ENCODE measurements around the gene CRABP2.

CRABP2 gene

DNA sequence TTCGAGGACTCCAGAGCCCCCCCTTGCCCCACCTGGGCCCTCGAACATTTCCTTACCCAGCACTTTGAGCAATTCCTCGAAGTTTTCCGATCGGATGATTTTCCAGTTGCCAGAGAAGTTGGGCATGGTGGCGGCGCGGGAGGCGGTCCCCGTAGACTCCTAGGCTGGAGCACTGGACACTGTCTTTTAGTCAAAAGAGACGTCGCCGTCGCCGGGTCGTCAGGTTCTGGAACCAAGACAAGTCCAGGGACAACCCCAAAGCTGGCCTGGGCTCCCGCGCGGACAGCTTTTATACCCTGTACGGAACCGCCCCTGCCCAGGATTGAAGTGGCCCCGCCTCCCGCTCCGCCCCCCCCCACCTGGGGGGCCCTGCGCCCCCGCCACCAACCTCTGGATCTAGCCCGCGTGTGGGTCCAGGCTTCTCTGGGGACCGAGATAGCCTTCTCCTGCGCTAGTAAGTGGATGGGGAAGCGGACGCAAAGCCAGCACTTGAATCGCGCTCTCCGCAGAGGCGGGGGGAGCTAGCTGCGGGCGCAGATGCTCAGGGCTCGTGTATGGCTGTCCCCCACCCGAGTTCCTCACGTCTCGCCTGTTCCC lies at the start of gene CRABP2:
Gene CRABP2, minus strand, starts transcription at position 263 of the 597 bp plus-strand sequence. Its CDS starts 137 bp downstream, at position 126.
- H3K27ac ChIP-seq, result peak within 1 kb of the TSS; percentile 45 to 91 (median 80)
- peak within 1 kb of the TSS; percentile 29 to 50 (median 40) for H3K4me3 ChIP-seq

DNA sequence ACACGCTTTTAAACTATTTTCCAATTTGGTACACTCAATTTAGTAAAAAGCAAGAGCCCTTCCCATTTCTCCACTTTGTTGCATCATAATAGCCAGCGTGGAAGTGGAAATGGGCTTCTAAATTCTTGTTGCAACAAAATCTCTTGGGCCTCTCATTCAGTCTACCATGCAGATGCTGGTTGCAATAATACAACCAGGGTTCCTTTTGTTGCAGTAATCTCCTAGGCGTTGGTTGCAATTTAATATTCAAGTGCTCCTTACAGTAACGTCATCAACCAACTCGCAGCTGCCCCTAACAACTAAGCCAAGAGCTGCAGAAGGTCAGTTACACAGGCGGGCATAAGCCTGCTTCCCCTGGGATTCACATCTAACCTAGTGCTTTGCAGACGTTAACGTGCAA lies 48.8 kb upstream of the CRABP2 start:
- H3K27ac ChIP-seq, result no peak overlapping the region

DNA sequence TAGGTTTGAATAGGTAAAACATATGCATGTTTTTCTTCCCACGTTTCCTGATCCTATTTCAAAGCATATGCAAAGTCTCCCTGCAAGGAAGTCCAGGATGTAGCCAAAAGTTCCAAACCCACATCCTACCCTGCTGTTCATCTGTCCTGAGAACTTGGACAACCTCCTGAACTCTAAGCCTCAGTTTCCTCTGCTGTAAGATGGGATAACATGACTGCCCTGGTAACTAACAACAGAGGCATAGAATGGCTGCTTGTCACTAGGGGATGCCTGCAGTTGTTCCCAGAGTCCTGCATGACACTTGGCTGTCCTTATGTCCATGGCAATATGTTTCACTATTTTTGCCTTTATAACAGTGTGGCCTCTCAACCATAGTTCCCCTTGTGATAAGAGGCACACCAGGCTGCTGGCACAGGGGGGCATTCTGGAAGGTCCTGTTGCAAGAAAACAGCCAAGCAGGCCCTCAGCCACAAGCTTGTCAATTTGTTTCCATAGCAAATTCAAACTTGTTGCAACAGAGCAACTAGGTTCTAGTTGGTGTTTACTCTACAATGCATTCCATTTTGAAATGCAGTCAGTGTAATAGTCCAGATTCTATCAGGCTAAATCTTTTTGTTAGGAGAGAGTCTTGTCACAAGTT lies 47.6 kb upstream of the CRABP2 start:
- Histone ChIP-seq H3K27ac (peak overlapping the region in 13 of 21 experiments; percentile 97 to 100 (median 99)), H3K4me3 (peak overlapping the region in 3 of 7 experiments; percentile 66 to 94 (median 83))

More for the DNA sequence above, 48.8 kb upstream of the CRABP2 start:
- no peak overlapping the region for H3K4me3 ChIP-seq

DNA sequence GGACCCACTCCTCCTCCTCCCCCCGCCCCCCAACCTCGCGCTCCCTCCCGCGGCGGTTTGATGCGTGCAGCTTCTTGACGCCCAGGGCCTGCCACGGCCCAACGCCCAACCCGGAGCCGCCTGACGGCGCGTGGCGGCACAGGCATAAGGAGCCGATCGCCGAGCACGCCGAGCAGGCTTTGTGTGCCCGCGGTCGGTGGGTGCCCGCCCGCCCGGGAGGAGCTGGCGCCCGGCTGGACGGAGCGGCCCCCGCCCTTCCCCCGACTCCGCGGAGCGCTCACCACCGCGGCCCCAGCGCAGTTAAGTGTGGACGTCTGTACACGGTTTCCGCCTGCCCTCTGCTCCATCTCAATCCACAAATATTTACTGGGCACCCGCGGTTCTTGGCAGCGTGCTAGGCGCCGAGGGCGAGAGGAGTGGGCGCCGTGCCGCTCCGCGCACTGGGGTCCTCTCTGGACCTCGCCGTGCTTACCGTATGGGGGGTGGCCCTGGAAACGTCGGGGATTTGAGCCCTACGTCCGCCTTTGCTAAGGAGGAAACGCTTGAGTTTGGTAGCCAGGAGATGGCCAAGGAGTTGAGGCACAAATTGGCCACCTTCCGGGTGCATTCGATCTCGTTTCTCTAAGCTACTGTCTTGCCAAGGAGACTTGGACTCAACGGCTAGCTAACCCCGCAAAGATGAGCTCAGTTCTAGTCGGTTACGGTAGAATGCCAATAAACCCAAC lies 46.5 kb upstream of the CRABP2 start:
- Histone ChIP-seq H3K27ac (peak overlapping the region; percentile 78 to 100 (median 99)), H3K4me3 (peak overlapping the region; percentile 56 to 99 (median 92))

DNA sequence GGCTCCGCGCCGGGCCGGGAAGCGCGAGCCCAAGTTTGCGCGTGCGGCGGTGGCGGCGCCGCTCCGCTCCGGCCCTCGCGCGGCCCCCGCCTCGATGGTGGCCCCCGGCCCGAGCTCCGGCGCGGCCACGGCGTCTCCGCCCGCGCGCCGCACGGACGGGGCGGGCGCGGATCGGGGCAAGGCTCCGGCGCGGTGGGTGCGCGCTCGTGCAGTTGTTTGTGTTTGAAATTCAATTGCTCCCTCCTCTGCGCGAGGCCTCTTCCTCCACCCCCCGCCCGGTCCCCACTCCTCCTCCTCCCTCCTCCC lies 46.0 kb upstream of the CRABP2 start, which contains the start of gene HDGF:
Gene HDGF, minus strand, starts transcription at position 225 of the 306 bp plus-strand sequence. CDS start 246 bp downstream, outside the sequence.
- peak within 1 kb of the TSS; percentile 56 to 99 (median 92) for H3K4me3 ChIP-seq
- peak within 1 kb of the TSS; percentile 83 to 100 (median 99) for H3K27ac ChIP-seq

DNA sequence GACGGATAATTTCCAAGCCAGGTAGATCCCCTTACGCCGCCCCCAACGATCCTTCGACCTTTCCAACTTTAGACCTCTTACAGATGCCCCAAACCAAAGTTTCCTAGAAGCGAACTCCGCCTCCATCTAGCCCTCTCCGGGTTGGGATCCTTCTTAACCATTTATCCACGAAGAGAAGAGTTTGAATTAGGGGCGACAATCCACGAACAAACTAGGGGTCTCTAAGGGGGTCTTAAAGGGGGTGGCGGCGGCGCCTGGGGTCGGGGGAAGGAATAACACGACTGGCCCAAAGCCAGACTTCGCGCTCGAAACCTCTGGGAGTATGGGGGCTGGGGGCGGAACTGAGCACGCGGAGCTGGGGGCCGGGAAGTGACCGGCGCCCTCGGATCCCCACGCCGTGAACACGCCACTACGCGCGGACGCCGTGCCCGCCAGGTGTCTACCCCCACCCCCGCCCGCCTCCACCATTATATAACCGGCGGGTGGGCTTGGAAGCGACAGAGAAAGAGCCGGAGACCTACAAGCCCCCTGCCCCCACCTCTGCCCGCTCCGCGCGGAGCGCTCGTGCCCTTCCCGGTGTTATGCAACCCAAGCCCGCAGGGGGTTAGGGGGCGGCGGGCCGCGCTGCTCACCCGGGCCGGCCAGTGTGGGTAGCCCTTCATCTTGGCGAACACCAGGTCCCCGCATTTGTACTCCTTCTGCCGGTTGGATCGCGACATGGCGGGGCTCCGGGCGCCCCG lies 45.5 kb upstream of the CRABP2 start:
- Histone ChIP-seq H3K4me3 (peak overlapping the region; percentile 56 to 99 (median 92)), H3K27ac (peak overlapping the region; percentile 83 to 100 (median 99))

DNA sequence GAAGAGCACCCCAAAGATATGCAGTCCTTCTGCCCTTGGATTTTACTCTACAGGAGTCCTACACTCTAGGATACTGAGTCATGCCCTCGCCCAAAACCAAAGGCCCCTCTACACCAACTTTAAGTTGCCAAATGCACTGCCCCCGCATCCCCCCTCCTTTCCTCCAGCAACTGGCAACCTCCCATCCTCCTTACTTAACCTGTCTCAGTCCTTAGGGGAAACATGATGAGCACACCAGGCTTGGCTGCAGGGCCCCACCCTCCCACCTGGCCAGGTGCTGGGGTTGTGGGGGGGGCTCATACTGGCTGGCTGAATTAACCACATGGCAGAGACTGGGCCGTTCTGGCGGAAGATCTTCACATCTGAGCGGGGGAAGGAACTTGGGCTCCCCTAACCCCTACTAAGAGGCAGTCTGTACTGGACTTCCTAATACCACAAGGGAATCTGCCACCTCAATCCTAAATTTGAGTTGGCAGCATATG lies 44.8 kb upstream of the CRABP2 start:
- Histone ChIP-seq H3K27ac (peak overlapping the region; percentile 83 to 100 (median 99)), H3K4me3 (peak overlapping the region; percentile 56 to 99 (median 92))

DNA sequence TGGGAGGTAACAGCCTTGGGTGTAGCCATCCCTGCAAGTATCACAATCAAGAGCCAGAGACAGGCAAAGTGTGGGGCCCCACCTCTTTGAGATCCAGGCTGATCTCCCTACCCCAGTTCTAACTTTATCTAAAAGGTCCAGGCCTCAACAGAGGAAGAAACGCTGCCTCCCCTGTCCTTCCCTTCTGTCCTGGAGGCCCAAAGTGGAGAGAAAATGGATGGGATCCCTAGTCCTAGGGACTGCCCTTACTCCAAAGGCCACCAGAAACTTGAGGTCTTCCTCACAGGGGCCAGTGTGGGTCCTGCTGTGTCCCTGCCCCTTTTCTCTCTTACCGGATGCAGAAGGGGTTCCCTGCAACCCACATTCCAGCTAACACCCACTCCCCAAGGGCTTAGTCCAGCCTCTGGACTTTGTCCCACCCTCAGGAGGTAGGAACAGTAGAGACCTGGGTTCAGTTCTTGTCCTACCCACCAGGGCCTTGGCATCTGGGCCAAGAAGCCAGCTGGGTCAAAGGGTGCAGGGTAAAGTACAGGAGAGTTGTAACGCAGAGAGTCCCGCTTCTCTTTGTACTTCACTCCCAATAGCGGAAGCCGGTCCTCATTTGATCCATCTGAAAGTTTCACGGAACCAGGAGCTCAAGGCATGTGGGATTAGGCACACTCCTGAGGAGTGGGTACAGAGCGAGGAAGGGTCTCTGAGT lies 44.2 kb upstream of the CRABP2 start:
- Histone ChIP-seq H3K4me3 (peak overlapping the region; percentile 56 to 99 (median 92)), H3K27ac (peak overlapping the region; percentile 83 to 100 (median 99))

DNA sequence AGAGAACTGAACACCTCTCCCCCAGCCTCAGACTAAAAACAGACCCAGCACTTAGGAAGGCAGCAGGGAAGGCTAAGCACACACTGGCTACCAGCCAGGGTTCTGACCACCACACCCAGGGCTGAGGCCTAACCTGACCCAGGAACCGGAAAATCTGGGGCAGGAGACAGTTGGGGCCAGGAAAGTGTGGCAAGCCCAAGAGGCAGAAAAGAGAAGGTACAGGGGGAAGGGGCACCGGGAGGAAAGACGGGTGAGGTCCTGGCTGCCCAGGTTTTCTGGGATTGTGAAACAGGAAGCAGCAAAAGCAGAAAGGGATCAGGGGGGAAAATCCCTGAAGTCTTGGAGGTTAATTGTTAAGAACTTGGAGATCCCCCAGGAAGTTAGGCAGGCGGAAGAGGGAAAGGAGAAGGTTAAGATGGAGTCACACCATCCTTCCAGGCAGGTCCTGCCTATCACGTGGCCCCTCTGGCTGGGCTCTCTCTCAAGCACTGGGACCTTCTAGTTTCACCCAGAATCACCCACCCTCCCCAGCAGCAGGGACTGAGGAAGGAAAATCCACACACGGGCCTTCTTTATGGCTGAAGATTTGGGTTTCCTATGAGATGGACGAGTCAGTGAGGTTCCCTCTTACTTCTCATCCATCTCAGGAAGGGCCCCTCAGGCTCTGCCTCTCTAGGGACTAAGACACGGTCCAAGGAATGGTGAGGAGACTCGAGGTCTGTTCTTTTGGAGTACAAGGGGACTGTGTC lies 43.5 kb upstream of the CRABP2 start:
- H3K4me3 ChIP-seq, result peak overlapping the region; percentile 56 to 99 (median 92)
- peak overlapping the region; percentile 83 to 100 (median 99) for H3K27ac ChIP-seq

DNA sequence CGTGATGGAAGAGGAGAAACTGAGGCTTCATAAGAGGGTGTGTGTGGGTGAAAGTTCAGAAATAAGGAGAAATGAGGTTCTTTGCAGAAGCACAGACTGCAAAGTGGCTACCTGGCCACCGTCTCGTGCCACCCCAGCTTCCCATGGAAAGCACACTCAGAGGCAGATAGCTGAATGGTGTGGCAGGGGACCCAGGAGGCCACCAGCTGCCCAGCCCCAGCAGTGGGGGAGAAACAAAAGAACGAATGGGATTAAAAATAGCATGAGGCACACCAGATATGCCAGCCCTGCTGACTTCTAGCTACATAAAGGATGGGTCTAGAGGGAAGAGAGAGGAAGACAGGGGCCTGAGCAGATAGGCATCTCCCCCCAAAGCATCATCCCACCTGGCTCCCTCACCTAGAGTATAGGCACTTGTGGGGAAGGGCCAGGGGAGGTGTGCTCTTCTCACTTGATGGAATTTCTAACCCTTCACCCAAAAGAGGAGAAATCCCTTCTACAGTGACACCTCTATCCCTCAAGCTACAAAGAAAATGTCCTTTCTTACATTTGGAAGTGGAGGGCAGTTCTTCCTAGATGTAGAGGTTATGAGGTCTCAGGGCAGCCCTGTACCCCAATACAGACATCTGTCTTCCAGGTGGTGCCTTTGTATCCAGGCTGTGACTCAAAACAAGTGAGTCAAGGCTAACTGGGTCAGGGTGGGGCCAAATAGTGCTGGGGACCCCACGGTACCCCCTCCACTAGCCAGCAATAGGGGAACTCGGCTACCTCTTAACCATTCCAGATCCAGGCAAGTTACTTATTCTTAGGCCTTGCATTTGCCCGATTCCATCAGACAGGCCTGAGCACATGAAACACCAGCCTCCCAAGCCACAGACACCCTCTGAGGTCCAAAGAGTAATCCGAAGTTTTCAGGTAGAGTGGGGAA lies 42.6 kb upstream of the CRABP2 start:
- H3K4me3 ChIP-seq, result peak overlapping the region; percentile 22 to 99 (median 92)
- peak overlapping the region; percentile 83 to 100 (median 99) for H3K27ac ChIP-seq

DNA sequence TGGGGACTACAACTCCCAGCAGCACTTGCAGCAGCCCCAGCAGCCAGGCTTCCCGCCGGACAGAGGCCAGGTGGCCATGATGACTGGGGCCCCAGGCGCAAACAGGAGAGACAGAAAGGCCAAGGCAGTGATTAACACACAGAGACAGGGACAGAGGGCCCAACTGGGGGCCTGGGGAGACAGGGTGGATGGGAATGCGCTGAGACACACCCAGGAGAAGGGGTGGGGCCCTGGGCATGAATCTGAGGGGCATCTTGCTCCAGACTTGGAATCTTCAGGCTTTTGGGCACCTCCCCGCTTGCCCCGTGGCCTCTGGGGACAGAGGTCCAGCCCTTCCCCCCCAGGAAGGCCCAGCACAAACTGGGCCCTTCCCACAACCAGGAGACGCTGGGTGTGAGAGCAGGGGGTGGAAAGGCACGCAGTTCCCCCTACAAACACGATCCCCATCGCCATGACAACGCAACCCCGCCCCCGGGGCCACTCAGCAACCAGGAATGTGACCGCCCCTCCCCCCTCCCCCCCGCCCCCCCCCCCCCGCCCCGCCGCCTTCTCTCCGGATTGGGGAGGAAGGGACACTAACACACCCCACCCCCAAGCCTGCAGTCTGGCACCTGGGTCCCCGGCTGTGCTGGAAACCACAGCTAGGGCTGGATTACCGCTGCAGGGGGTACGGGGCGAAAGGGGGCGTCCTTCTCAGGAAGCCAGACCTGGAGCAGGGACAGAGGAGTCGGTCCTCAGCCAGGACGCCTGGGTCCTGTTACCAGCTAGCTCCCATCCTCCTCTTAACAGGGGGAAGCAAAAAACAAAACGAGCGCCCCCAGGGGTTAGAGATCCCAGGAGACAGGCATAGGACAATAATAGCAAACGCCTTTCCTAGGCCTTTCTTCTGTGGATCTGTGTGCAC lies 41.6 kb upstream of the CRABP2 start:
- H3K4me3 ChIP-seq, result peak overlapping the region; percentile 22 to 97 (median 66)
- H3K27ac ChIP-seq, result peak overlapping the region; percentile 79 to 100 (median 99)

DNA sequence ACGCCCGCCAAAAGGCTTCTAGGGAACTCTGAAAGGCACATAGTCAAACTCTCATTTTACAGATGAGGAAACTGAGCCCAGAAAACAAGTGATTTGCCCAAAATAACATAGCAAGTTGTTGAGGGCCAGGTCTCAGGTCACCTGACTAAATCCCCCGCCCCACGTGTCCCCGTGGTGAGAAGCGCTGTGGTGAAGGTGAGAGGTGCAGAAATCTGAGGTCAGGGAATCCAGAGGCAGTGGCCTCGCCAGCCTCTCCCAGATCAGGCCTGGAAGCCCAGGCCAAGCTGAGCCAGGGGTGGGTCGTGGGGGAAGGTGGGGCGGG lies 41.0 kb upstream of the CRABP2 start:
- Histone ChIP-seq H3K4me3 (peak overlapping the region in 6 of 7 experiments; percentile 19 to 97 (median 79)), H3K27ac (peak overlapping the region; percentile 79 to 100 (median 99))

DNA sequence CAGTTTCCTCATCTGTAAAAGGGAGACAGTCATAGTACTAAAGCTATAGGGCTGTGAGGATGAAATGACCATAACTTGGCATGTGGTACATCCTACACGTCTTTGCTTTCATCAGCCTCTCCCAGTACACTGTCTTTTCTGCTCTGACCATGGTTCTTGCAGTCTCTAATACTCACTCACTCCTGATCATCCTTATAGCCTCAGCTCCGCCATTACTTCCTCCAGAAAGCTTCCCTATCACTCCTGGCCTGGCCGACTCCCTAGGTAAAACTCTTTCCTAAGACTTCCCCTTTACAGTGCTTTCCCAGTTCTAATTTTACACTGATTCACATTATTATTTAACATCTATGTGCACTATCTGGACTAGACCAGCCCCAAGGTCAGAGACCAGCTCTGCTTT lies 40.5 kb upstream of the CRABP2 start:
- no peak overlapping the region for H3K4me3 ChIP-seq
- H3K27ac ChIP-seq, result peak overlapping the region in 18 of 21 experiments; percentile 94 to 100 (median 99)

DNA sequence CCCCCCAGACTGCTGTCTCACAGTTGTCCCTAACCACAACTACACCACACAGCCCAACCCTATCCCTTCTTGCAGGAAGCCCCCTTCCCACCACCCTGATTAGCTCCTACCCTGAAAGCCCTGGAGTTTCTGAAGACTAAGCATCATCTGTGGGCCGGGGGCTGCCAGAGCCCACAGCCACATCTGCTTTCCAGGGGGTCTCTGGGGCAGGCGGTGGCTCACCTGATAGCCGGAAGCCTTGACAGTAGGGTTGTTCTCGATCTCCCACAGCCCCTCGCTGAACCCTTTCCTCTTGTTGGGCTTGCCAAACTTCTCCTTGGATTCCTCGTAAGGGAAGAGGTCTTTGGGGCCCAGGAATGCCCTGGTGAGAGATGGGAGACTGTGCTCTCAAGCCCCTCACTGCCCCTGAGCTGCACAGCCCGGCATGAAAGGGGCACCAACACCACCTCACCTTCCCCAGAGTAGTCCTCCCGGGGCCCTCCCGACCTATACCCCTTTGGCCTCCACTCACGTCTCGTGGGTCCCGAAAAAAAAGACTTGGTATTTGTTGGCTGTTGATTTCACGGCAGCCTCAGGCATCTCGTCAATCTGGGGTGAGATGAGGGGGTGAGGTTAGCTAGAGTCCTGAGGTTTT lies 39.5 kb upstream of the CRABP2 start:
- H3K4me3 ChIP-seq, result no peak overlapping the region
- peak overlapping the region in 16 of 21 experiments; percentile 9 to 100 (median 97) for H3K27ac ChIP-seq

DNA sequence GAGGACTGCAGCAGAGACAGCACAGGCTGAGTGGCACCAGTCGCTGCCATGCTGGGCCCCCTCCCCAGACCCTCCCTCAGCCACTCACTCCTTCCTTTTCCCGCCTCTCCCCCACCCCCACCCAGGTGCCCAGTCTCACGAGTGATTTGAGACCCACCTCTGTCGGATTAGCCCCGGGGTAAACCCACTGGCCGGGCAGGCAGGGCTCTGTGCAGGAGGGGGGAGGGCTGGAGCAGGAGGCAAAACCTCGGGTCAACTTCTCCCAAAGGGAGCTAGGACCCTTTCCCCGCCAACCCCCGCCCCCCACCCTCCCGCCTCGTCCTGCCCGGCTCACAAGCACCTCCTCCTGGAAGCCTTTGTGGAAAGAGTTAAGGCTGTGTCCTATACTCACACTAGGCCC lies 39.0 kb upstream of the CRABP2 start:
- Histone ChIP-seq H3K4me3 (no peak overlapping the region), H3K27ac (peak overlapping the region in 12 of 21 experiments; percentile 11 to 100 (median 61))

All from skin epidermis (tissue), 12 donors.